IMR-90 (cell line): ENCODE data around the gene SLX4IP. TPM values are rescaled to one million over a fixed set of nuclear protein-coding genes. Genes with fewer than 3 reads are reported as not detected.

Experiments used
- ATAC-seq: fragments of 200-7000 bp; cut with Tn5 transposase; 2 replicates; pipeline ENCODE4 v1.9.1; 2020; ENCODE audit warnings: low read depth, mild to moderate bottlenecking, moderate library complexity
- BruUV-seq: library from RNA; stranded (reverse); fragments of 400-500 nt; replicated peaks from 2 replicates; lab custom pipeline; 2021; lab: Mats Ljungman, UMichigan
- CTCF ChIA-PET: fragments of 300-600 bp; formaldehyde crosslinking; extraction: SDS; loops from one replicate; lab custom pipeline; 2021; ENCODE audit warnings: antibody characterized with exemption; lab: Yijun Ruan, JAX
- POLR2A ChIA-PET: fragments of 300-600 bp; sonication (Branson Sonifier 250); formaldehyde crosslinking; loops from one replicate; lab custom pipeline; 2022; ENCODE audit warnings: antibody characterized with exemption; ENCODE audit not compliant: unreplicated experiment; lab: Charles Lee
- DNase-seq: peaks from one replicate; pipeline ENCODE4 v3.0.0; 2013
- H2AFZ ChIP-seq: replicated peaks from 2 replicates; pipeline ENCODE3; 2013; ENCODE audit warnings: low read length, mild to moderate bottlenecking; ENCODE audit not compliant: poor library complexity
- H2AK5ac ChIP-seq: 2 replicates; pipeline ENCODE4 v1.6.1; 2013; ENCODE audit warnings: low read depth, low read length, inconsistent platforms
- H2AK9ac ChIP-seq: replicated peaks from 2 replicates; pipeline ENCODE3; 2013; ENCODE audit warnings: mild to moderate bottlenecking, low read depth, low read length, moderate library complexity; ENCODE audit not compliant: poor library complexity
- H2BK120ac ChIP-seq: 2 replicates; pipeline ENCODE4 v1.6.1; 2013; ENCODE audit warnings: low read depth, low read length, inconsistent platforms
- H2BK15ac ChIP-seq: 3 replicates; pipeline ENCODE4 v1.6.1; 2013; ENCODE audit warnings: low read depth, low read length, inconsistent platforms
- H2BK20ac ChIP-seq: 2 replicates; pipeline ENCODE4 v1.6.1; 2013; ENCODE audit warnings: low read depth, mild to moderate bottlenecking, inconsistent platforms, low read length, moderate library complexity
- H2BK5ac ChIP-seq: 2 replicates; pipeline ENCODE4 v1.6.1; 2013; ENCODE audit warnings: mild to moderate bottlenecking, low read depth, low read length, inconsistent platforms; ENCODE audit not compliant: poor library complexity, severe bottlenecking
- H3K14ac ChIP-seq: replicated peaks from 2 replicates; pipeline ENCODE4 v1.6.1; 2013; ENCODE audit warnings: low read depth, low read length, inconsistent platforms
- H3K18ac ChIP-seq: 2 replicates; pipeline ENCODE4 v1.6.1; 2013; ENCODE audit warnings: low read depth, low read length, control low read depth
- H3K23ac ChIP-seq: 2 replicates; pipeline ENCODE4 v1.6.1; 2013; ENCODE audit warnings: low read depth, low read length, inconsistent platforms
- H3K27ac ChIP-seq: 2 replicates; pipeline ENCODE4 v1.5.1; 2013; ENCODE audit warnings: mild to moderate bottlenecking, control low read depth, low read length; ENCODE audit not compliant: insufficient read depth
- H3K27me3 ChIP-seq: 2 replicates; pipeline ENCODE4 v1.6.1; 2013; ENCODE audit warnings: low read length; ENCODE audit not compliant: control insufficient read depth, insufficient read depth
- H3K36me3 ChIP-seq: 2 replicates; pipeline ENCODE4 v1.6.1; 2013; ENCODE audit warnings: low read length, mixed read lengths; ENCODE audit not compliant: control insufficient read depth, insufficient read depth
- H3K4ac ChIP-seq: 2 replicates; pipeline ENCODE4 v1.6.1; 2013; ENCODE audit warnings: low read depth, low read length, inconsistent platforms
- H3K4me1 ChIP-seq: 2 replicates; pipeline ENCODE4 v1.6.1; 2013; ENCODE audit warnings: low read length, mixed read lengths; ENCODE audit not compliant: control insufficient read depth, insufficient read depth
- H3K4me2 ChIP-seq: 2 replicates; pipeline ENCODE4 v1.6.1; 2013; ENCODE audit warnings: low read depth, mild to moderate bottlenecking, control low read depth, low read length, moderate library complexity
- H3K4me3 ChIP-seq: 2 replicates; pipeline ENCODE4 v1.5.1; 2013; ENCODE audit warnings: low read depth, mild to moderate bottlenecking, control low read depth, low read length, moderate library complexity; ENCODE audit not compliant: insufficient read depth
- H3K56ac ChIP-seq: 2 replicates; pipeline ENCODE4 v1.6.1; 2013; ENCODE audit warnings: low read length, inconsistent platforms; ENCODE audit not compliant: insufficient read depth; ENCODE audit errors: extremely low read depth
- H3K79me1 ChIP-seq, 2 experiments: 2 replicates each; pipeline ENCODE4 v1.6.1; 2013; ENCODE audit warnings: low read length in 2 of 2, inconsistent platforms in 1 of 2, low read depth in 1 of 2
- H3K9ac ChIP-seq: 2 replicates; pipeline ENCODE4 v1.6.1; 2013; ENCODE audit warnings: low read depth, low read length, control low read depth
- H3K9me1 ChIP-seq: 2 replicates; pipeline ENCODE4 v1.6.1; 2013; ENCODE audit warnings: low read length, inconsistent platforms; ENCODE audit not compliant: insufficient read depth
- H3K9me3 ChIP-seq: 2 replicates; pipeline ENCODE4 v1.6.1; 2013; ENCODE audit warnings: low read length; ENCODE audit not compliant: control insufficient read depth, insufficient read depth
- H4K20me1 ChIP-seq: 2 replicates; pipeline ENCODE4 v1.6.1; 2013; ENCODE audit warnings: low read length, inconsistent platforms; ENCODE audit not compliant: insufficient read depth
- H4K5ac ChIP-seq: 2 replicates; pipeline ENCODE4 v1.6.1; 2013; ENCODE audit warnings: mild to moderate bottlenecking, low read depth, low read length, control low read depth
- H4K8ac ChIP-seq, 2 experiments: 2 replicates each; pipeline ENCODE4 v1.6.1; 2013; ENCODE audit warnings: low read depth in 2 of 2, low read length in 2 of 2, control low read depth in 1 of 2, inconsistent platforms in 1 of 2
- H4K91ac ChIP-seq: 2 replicates; pipeline ENCODE4 v1.6.1; 2013; ENCODE audit warnings: low read depth, low read length, inconsistent platforms; ENCODE audit not compliant: insufficient read depth
- BHLHE40 ChIP-seq: fragments of 150-350 bp; IDR thresholded peaks from 2 replicates; pipeline ENCODE4 v1.6.1; 2016; ENCODE audit warnings: mild to moderate bottlenecking, low read depth, low read length
- CEBPB ChIP-seq: IDR thresholded peaks from 2 replicates; pipeline ENCODE4 v1.6.1; 2012; ENCODE audit warnings: low read depth, low read length, improper control_type of control experiment
- CHD1 ChIP-seq: IDR thresholded peaks from 2 replicates; pipeline ENCODE4 v1.6.1; 2012; ENCODE audit warnings: low read depth, low read length, improper control_type of control experiment
- CTCF ChIP-seq: conservative IDR thresholded peaks from 2 replicates; pipeline ENCODE4 v1.5.1; 2012; ENCODE audit warnings: mild to moderate bottlenecking, low read depth, low read length, improper control_type of control experiment
- ELK1 ChIP-seq: fragments of 150-350 bp; IDR thresholded peaks from 2 replicates; pipeline ENCODE4 v1.6.1; 2016; ENCODE audit warnings: low read depth, mild to moderate bottlenecking, low read length, moderate library complexity, borderline replicate concordance
- FOS ChIP-seq: fragments of 150-350 bp; IDR thresholded peaks from 2 replicates; pipeline ENCODE4 v1.6.1; 2016; ENCODE audit warnings: low read depth, low read length
- MAZ ChIP-seq: IDR thresholded peaks from 2 replicates; pipeline ENCODE4 v1.6.1; 2012; ENCODE audit warnings: low read depth, mild to moderate bottlenecking, low read length, improper control_type of control experiment, moderate library complexity, borderline replicate concordance
- MXI1 ChIP-seq: IDR thresholded peaks from 2 replicates; pipeline ENCODE4 v1.6.1; 2012; ENCODE audit warnings: low read depth, mild to moderate bottlenecking, low read length, moderate library complexity, borderline replicate concordance
- NFE2L2 ChIP-seq: fragments of 150-350 bp; IDR thresholded peaks from 2 replicates; pipeline ENCODE4 v1.6.1; 2016; ENCODE audit warnings: low read depth, mild to moderate bottlenecking, low read length
- POLR2A ChIP-seq: IDR thresholded peaks from 2 replicates; pipeline ENCODE4 v1.6.1; 2012; ENCODE audit warnings: mild to moderate bottlenecking, low read depth, low read length
- RAD21 ChIP-seq: IDR thresholded peaks from 2 replicates; pipeline ENCODE4 v1.6.1; 2012; ENCODE audit warnings: low read length, improper control_type of control experiment
- RCOR1 ChIP-seq: IDR thresholded peaks from 2 replicates; pipeline ENCODE4 v1.6.1; 2012; ENCODE audit warnings: mild to moderate bottlenecking, low read length, improper control_type of control experiment; ENCODE audit not compliant: insufficient replicate concordance
- SMC3 ChIP-seq: fragments of 150-350 bp; IDR thresholded peaks from 2 replicates; pipeline ENCODE4 v1.6.1; 2016; ENCODE audit warnings: low read depth, mild to moderate bottlenecking, antibody characterized with exemption, low read length, moderate library complexity
- USF2 ChIP-seq: fragments of 150-350 bp; IDR thresholded peaks from 2 replicates; pipeline ENCODE4 v1.6.1; 2017; ENCODE audit warnings: mild to moderate bottlenecking, antibody characterized with exemption, low read length, low read depth
- WGBS, 2 experiments: methylation state at CpG; one replicate each; pipeline versions ENCODE4 v1.1.5 to v1.1.7; 2013; ENCODE audit warnings: missing lambda C conversion rate in 2 of 2; ENCODE audit not compliant: insufficient read length in 1 of 2; ENCODE audit errors: extremely low coverage in 2 of 2; 5-methylcytosine and 5-hydroxymethylcytosine counted together
- dilution Hi-C: fragments of 300-500 bp; cut with HindIII; formaldehyde crosslinking; loops from one replicate; pipeline ENCODE4 v1.14.3; 2018; ENCODE audit warnings: low sequenced_read_pairs; ENCODE audit not compliant: unreplicated experiment
- in situ Hi-C: fragments of 300-500 bp; cut with MboI; formaldehyde crosslinking; loops from 3 replicates; pipeline ENCODE4 v1.14.3; 2019; ENCODE audit warnings: low sequenced_read_pairs, inconsistent platforms, mixed read lengths
- intact Hi-C: fragments of 100-400 bp; cut with micrococcal nuclease; formaldehyde crosslinking; loops from 2 replicates; pipeline ENCODE4 v1.10.0; 2022
- polyA plus RNA-seq, 3 experiments: library from polyadenylated mRNA; depleted of rRNA; stranded (reverse); fragments of >200 nt; gene quantifications; 2 replicates each; pipeline ENCODE4 v1.2.3, GENCODE V29; 2012; ENCODE audit warnings: low replicate concordance in 1 of 3
- total RNA-seq: library from RNA; depleted of rRNA; stranded (reverse); fragments of >200 nt; gene quantifications from 2 replicates; pipeline ENCODE4 v1.2.3, GENCODE V29; 2012

SLX4IP gene
- total and polyA plus RNA-seq, 2 of the 4 experiments (the other 2 are of a cell fraction), result 1.3 to 5.9 TPM

- Histone ChIP-seq H3K23ac (no peak overlapping the region), H3K4me1 (peaks cover 4% of the 10 kb centered on the region), H4K5ac (no peak overlapping the region), H3K36me3 (0 out of 2 replicates have a peak, but pooled peaks cover 1% of the 10 kb centered on the region), H3K14ac (no peak overlapping the region), H2AK5ac (no peak overlapping the region), H2BK20ac (no peak overlapping the region), H3K18ac (no peak overlapping the region), H3K79me1 (peaks cover 0 to 12% of the 10 kb centered on the region in 2 experiments; a peak in 2 of 4 replicates), H3K9me3 (0 out of 2 replicates have a peak, but pooled peaks cover 2% of the 10 kb centered on the region), H3K4ac (no peak overlapping the region), H2BK120ac (no peak overlapping the region), H3K9ac (no peak overlapping the region), H3K56ac (no peak overlapping the region), H4K91ac (no peak overlapping the region), H2BK5ac (no peak overlapping the region), H2AFZ (no peak overlapping the region), H3K27ac (no peak overlapping the region), H2AK9ac (no peak overlapping the region), H3K4me2 (no peak overlapping the region), H3K4me3 (no peak overlapping the region), H4K20me1 (no peaks in the 10 kb centered on the region), H3K9me1 (no peaks in the 10 kb centered on the region), H4K8ac (no peak overlapping the region), H3K27me3 (no peaks in the 10 kb centered on the region), H2BK15ac (no peak overlapping the region)
- WGBS, 2 experiments, result no CpG with 5 or more reads among the region's 2 CpGs
- no peak for TF ChIP-seq USF2
- TF ChIP-seq SMC3, result no peak
- no peak for TF ChIP-seq RCOR1
- TF ChIP-seq CHD1, result no peak
- TF ChIP-seq BHLHE40, result no peak
- TF ChIP-seq ELK1, result no peak
- no peak for TF ChIP-seq RAD21
- no peak for TF ChIP-seq POLR2A
- no peak for TF ChIP-seq MAZ
- TF ChIP-seq MXI1, result no peak
- no peak for TF ChIP-seq FOS
- TF ChIP-seq NFE2L2, result no peak
- TF ChIP-seq CEBPB, result no peak
- TF ChIP-seq CTCF, result no peak
- in situ Hi-C loops (loop anchor here (10.0 kb wide), 2 partner anchors 806 to 1076 kb away; no protein-coding TSS in a partner anchor), dilution Hi-C loops (no loop called here), intact Hi-C loops (loop anchor here (1.0 to 5.0 kb wide), 8 partner anchors 68 to 1076 kb away; no protein-coding TSS in a partner anchor)
- BruUV-seq, result no TSS peak
- POLR2A ChIA-PET, result no interaction called here
- CTCF ChIA-PET, result no interaction called here
- ATAC-seq, result no peak
- DNase-seq, result no peak
These were observed 34.0 kb downstream of the SLX4IP start for GRCh38 chr20:10469056-10469455.
